Measurements from ENCODE around the gene BTBD1.

Gene BTBD1

GRCh38 chr15:83106994-83107840 lies 40.2 kb upstream of the BTBD1 start, which contains the start of gene TM6SF1:
TSS of gene TM6SF1 (plus strand) at chr15:83107645. CDS start at chr15:83107681, 36 bp downstream.
- in situ Hi-C loops (cut with MboI; ENCODE audit: low sequenced_read_pairs, unreplicated experiment): no loop called here
- DNase-seq (ENCODE audit: low spot score): peak; percentile 49
- no peak for TF ChIP-seq CTCF (IDR thresholded peaks at IDR 0.05; ENCODE audit: borderline replicate concordance, control extremely low read depth, extremely low read depth, insufficient read depth, missing control alignments)

- DNase-seq (ENCODE audit: low spot score): no peak
- TF ChIP-seq CTCF (IDR thresholded peaks at IDR 0.05; ENCODE audit: borderline replicate concordance, control extremely low read depth, extremely low read depth, insufficient read depth, missing control alignments): no peak
- in situ Hi-C loops (cut with MboI; ENCODE audit: low sequenced_read_pairs, unreplicated experiment): no loop called here
Observed at GRCh38 chr15:83105440-83105839, 38.4 kb upstream of the BTBD1 start.

GRCh38 chr15:83104141-83104540 lies 37.1 kb upstream of the BTBD1 start:
- no peak for DNase-seq (ENCODE audit: low spot score)
- in situ Hi-C loops (cut with MboI; ENCODE audit: low sequenced_read_pairs, unreplicated experiment): no loop called here
- TF ChIP-seq CTCF (IDR thresholded peaks at IDR 0.05; ENCODE audit: borderline replicate concordance, control extremely low read depth, extremely low read depth, insufficient read depth, missing control alignments): no peak

GRCh38 chr15:83102346-83102745 lies 35.3 kb upstream of the BTBD1 start:
- in situ Hi-C loops (cut with MboI; ENCODE audit: low sequenced_read_pairs, unreplicated experiment): no loop called here
- no peak for TF ChIP-seq CTCF (IDR thresholded peaks at IDR 0.05; ENCODE audit: borderline replicate concordance, control extremely low read depth, extremely low read depth, insufficient read depth, missing control alignments)
- no peak for DNase-seq (ENCODE audit: low spot score)

DNA sequence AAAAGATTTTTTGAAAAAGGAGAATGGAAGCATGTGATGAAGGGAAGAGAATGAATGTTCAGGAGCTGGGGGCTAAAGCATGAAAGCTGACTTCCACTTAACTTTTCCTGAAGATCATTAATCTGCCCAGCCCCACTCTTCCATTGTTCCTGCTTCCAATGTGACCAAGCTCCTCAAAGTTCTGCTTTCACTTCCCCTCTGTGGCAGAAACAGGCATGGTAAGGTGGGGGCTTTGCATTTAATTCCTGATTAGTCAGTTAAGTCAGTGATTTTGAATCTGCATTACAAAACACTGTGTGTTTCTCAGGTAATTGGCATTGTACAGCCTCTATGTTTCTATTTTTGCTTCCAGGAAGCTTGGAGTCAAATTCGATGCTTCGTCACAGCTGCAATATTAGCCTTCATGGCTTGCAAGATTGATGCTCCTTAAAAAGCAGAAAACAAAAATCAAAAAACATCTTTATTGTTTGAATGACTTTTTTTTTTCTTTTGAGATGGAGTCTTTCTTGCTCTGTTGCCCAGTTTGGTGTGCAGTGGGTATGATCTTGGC lies 33.1 kb upstream of the BTBD1 start:
- in situ Hi-C loops (cut with MboI; ENCODE audit: low sequenced_read_pairs, unreplicated experiment): no loop called here
- no peak for DNase-seq (ENCODE audit: low spot score)

GRCh38 chr15:83099290-83099689 lies 32.2 kb upstream of the BTBD1 start:
- no peak for DNase-seq (ENCODE audit: low spot score)
- no peak for TF ChIP-seq CTCF (IDR thresholded peaks at IDR 0.05; ENCODE audit: borderline replicate concordance, control extremely low read depth, extremely low read depth, insufficient read depth, missing control alignments)

More for the DNA sequence above, 33.1 kb upstream of the BTBD1 start:
- TF ChIP-seq CTCF (IDR thresholded peaks at IDR 0.05; ENCODE audit: borderline replicate concordance, control extremely low read depth, extremely low read depth, insufficient read depth, missing control alignments): no peak

More at GRCh38 chr15:83099290-83099689, 32.2 kb upstream of the BTBD1 start:
- in situ Hi-C loops (cut with MboI; ENCODE audit: low sequenced_read_pairs, unreplicated experiment): no loop called here

Data from GM13976 (cell line).